Measurements from ENCODE around the gene RRP9.

The RRP9 gene

DNA sequence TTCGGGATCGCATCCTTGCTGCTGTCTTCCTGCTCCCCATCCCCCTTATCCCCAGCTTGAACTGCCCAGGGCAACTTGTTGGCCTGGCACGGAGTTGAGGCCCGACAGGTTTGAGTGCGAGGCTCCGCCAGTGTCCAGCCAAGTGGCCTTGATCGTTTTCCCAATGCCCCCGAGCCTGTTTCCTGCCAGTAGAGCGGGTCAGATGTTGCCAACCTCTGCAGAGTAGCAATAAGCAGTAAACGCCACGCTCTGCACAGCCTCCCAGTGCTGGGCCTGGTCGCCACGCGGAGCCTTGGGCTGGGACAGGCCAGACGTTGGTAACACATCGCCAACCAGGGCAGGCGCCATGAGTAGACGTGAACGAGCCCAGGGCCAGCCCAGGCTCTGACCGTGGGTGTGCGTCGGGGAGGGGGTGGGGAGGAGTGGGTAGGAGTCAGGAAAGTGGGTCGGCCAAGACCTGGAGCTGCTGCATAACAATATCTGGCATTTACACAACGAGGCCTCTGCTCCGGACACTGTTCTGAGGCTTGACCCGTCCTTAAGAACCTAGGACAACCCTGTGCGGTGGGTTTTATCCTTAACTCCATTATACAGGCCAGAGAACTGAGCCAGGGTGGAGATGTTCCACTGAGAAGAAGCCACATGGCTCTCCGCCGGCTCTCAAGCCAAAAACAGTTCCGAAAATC, 32.7 kb upstream of the RRP9 start:
- DNase-seq: peak in 13 of 56 donors; percentile 39 to 72 (median 62)

- no peak for DNase-seq
These were observed 29.6 kb upstream of the RRP9 start for GRCh38 chr3:51971350-51971749.

- no peak for DNase-seq
These were observed 29.0 kb upstream of the RRP9 start for GRCh38 chr3:51970606-51971300.

GRCh38 chr3:51969841-51970240, 28.1 kb upstream of the RRP9 start:
- DNase-seq: no peak

DNA sequence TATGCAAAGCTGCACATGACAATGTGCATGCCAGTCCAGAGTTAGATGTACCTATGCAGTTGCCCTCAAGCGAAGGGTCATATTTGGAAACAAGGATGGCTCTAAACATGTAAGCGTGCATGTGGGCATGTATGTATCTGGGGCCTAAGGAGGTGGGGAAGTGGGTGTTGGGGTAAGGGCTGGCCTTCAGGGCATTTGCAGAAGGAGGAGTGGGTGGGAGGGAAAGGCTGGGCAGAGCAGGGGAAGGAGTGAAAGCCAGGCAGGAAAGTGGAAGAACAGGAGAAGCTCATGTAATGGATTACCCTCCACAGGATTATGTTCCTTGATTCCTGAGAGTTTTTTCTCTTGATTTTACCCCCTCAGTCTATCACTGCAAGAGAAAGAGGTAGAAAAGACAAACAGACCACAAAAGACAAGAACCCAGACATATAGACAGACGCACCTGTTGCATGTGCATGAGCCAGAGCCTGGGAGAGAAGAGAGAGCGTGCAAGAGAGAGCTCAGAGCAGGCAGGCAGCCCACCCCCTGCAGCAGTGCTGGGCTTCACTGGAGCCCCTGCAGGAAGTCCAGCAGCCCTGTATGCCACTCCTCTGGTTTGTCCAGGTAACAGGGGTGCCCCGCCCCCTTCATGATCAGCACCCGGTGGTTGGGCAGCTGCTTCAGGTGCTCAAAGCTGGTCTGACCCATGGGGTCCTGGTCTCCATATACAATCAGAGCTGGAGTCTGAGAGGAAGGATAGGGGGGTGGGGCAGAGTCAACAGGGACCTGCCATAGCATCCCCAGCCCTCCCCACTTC, 27.4 kb upstream of the RRP9 start:
- no peak for DNase-seq

DNA sequence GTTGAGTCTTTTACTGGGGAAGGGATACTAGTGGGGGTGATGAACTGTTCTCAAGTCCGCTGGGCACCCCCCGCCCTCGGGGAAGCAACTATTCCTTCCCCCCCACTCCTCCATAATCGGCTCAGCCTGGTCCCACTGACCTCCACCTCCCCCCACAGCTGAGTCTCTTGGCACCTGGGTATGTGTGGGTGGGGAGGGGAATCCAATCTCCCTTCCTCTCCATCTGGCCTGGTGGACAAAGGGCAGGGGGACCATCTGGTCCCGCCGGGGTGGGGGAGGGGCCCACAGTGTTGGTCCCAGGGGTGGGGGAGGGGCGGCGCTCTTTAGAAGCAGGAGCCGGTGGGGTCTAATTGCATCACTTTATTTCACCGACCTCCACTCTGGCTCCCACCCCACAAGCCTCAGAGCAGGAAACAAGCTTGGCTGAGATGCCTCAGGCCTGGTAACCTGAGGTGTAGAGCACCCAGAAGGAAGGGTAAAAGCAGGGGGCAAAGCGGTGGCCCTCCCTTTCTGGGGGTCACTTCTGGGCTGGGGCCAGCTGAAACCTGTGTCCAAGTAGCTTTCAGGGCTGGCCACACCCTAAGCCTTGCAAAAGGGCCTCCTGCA, 26.6 kb upstream of the RRP9 start:
- peak in 8 of 56 donors; percentile 26 to 48 (median 40) for DNase-seq

DNA sequence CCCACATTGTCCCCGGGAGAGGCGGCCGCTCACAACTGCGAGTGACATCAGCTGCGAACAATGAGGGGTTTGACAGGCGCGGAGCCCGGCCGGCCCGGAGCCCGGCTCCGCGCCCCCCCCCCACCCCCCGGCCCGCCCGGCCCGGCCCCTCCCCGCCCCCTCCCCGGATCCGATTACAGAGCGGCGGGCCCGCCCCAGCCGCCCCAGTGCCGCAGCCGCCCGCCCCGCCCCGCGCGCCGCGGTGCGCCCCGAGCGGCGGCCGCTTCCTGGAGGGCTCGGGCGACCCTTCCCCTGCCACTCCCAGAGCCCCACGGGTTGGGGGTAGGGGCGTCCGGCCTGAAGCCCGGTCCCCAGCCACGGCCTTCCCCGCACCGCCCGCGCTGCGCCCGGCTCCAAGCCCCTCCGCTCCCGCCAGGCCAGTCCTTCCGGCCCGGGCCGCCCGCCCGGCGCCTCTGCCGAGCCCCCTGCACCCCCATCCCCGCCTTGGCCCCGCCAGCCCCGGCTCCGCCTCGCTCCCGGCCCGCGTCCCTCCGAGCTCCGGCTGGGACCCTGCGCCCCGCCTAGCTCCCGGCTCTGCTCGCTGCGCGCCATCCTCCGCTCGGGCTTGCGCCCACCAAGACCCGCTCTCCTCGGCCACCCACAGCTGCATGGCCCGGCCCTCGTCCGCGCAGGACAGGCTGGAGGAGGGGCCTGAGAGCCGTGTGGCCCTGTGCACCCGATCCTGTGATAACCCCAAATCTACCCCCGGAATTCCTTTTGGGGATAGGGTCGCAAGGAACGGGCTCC, 25.9 kb upstream of the RRP9 start, which contains the start of gene PCBP4:
TSS of gene PCBP4 (minus strand) at position 71 of the 786 bp plus-strand sequence. CDS start 6,214 bp downstream, outside the sequence.
- DNase-seq: peak in 54 of 56 donors; percentile 24 to 89 (median 72)

DNA sequence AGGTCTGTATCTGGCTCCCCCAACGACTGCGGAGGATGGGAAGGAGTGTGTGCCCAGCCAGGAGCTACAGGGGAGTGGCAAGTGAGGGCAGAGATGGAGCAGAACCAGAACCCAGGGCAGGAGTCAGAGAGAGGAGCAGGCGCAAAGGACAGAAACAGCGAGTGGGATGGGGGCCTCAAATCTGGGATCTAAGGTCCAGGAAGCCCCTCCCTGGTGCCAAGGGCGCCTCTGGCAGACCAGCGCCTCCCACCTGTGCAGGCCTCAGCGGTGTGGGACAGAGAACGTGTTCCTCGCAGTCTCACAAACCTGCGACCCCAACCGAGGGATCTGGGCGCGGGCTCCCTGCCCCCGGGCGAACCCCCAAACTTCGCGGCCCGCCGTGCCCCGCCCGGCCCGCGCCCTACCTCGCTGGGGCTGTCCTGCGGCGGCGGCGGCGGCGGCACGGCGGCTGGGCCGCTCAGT, 25.2 kb upstream of the RRP9 start:
- peak in 3 of 56 donors; percentile 48 to 57 (median 52) for DNase-seq

DNA sequence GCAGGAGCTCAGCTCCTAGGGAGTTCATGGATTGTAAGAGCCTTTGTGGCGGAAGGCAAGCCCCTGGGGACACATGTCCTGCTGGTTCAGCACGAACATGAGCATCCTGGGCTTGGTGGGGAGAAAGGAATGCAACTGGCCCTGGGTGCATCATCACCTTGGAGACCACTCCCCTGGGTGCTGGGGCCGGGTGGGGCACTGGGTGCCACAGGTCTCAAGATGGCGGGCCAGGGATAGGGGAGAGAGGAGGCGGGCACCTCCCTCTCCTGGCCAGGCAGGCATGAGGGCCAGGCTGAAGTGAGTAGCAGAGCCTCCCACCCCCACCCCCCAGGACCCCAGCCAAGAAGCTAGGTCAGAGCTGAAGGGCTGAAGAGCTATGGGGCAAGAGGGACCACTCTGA, 24.8 kb upstream of the RRP9 start:
- DNase-seq: peak in 11 of 56 donors; percentile 31 to 70 (median 54)

- peak in 51 of 56 donors; percentile 20 to 92 (median 72) for DNase-seq
These were observed 24.3 kb upstream of the RRP9 start for GRCh38 chr3:51966016-51966415.

DNA sequence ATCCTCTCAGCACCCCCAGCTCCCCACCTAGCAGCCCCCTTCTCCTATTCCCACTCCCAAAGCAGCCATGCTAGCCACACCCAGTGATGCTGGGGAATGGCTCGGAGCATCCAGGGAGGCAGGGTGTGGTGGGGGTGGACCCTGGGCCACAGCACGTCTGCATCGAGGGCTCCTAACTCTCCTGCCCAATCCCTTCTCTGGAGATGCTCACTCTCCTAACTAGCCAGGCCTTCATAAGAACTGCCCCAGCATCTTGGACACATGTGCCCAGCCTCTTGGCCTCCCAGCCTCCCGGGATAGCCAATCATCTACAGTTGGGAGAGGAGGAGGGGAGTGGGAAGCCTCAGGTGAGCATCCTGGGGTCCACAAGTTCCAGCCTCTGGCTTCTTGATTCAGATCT, 22.8 kb upstream of the RRP9 start:
- DNase-seq: no peak

DNA sequence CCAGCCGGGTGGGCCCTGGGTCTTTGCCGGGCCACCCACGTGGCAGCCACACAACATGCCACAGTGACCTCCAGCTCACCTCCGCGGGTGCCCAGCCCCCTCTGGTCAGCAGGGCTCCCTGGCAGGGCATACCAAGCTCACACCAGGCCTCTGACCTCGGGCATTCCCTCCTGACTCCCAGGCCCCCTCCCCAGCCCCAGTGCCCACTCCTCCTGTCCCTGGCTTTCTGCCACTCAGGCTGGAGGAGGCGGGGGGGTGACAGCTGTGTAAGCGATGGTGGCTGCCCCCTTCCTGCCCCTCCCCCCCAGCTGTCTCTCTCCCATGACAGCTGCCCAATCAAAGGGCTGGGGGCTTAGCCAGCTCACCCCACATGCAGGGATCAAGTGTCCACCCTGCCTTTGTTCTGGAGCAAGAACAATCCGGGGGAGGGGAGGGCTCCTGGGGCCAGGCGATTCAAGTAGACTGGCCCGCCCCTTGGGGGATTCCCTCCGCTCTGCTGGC, 22.3 kb upstream of the RRP9 start:
- peak in 38 of 56 donors; percentile 12 to 85 (median 52) for DNase-seq

DNA sequence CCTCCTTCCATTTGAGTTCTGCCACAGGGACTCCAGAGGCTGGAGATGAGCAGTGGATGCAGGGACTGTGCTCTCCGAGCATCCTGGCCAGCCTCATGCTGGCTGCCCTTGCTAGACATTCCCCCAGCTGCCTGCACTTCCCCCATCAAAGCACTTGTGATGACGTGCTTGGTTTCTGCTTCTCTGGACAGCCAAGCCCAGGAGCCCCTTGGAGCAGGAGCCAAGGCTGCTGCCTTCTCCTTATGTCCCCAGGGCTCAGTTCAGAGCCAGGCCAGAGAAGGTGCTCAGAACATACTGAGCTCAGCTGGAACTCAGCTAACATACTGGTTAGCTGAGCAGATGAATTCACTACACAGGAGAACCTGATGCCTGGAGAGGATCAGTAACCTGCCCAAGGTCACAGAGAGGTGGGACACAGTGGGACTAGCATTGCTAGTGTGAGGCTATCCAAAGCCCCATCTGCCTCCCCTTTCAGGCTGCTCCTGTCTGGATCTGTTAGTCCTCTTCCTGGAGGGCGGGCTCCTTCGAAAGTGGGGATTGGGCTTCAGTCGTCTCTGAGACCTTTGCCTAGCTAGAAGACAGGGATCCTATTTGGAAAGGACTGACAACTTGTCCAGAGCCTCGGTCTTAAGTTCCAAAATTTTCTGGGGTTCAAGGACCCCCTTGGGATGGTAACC, 21.3 kb upstream of the RRP9 start:
- DNase-seq: peak in 13 of 56 donors; percentile 11 to 62 (median 31)

DNA sequence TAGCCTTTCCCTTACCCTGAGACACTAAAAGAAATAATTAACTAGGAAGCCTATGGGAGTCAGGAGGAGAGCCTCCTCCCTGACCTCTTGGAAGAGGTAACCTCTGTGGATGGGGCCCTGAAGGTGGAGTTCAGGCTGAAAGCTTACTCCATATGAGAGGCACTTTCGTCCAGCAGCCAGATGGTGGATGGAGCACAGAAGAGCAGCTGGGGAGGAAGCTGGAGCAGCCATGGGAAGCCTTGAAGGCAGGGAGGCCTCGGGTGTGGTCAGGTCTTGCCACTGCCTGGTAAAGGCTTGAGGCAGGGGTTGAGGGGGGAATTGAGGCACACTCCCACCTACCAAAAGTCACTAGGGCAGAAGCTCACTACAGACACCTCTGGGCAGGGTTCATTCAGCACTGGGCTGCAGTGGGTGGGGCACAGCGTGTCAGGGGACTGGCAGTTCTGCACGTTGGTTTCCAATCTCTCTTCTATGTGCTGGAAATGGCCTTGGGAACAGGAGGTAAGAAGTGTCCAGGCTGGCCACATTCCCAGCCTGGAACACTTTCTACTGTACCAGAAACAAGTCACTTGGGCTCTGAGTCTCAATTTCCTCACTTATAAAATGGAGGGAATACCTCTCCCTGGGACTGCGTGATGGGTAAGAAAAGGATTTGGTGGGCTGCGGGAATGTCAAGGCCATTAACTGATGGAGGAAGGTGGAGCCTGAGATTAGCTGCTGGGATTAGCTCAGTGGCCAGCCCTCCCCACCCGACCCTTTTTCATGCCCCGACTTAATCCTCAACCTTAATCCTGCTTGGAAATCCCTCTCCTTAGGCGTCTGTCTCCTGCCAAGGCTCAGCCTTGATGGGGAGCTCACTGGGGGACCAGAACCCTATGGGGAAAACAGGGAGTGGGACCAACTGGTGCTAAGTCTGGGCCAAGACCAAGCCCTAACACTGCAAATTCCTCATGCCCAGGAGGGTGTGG, 20.2 kb upstream of the RRP9 start:
- no peak for DNase-seq

GRCh38 chr3:51961011-51961410, 19.3 kb upstream of the RRP9 start:
- no peak for DNase-seq

DNA sequence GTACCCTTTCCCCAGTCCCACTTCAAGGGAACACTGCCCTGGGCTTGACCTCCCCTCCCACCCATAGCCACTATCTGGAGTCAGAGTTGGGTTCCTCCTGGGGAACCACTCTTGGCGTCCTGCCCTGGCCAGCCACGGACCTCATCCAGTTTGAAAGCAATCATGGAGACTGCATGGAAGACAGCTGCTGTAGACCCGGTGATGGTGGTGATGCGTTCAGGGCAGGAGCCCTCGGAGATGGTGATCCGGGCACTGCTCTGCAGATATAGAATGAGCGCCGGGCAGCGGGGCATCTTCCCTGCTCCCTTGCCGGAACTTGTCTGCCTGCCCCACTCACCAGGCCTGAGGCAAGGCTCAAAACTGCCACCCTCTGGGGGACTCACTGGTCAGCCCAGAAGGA, 18.7 kb upstream of the RRP9 start:
- DNase-seq: no peak

DNA sequence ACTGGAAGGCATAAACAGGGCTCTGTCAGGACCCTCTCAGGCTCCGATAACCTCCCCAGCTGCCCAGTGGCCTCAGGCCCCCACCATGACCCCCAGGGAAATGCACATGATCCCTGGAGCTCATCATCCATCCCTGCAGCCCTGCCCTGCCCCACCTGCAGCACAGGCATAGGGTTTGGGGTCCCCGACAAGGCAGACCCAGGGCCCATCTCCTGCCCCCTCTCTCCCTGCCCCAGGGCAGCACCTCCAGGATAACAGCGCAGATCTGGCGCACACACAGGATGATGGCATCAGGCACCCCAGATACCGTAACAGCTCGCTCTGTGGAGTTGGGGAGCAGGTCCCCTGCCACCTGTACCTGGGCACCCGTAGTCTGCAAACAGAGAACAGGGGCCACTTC, 17.9 kb upstream of the RRP9 start:
- no peak for DNase-seq
